HepG2 (cell line): Measurements from ENCODE around the gene HMCN1.

Experiments used
- KAT8 ChIP-seq: IDR thresholded peaks from 2 replicates; pipeline ENCODE4 v1.6.1; 2016; ENCODE audit warnings: missing genetic modification reagents, missing compliant biosample characterization
- RBM22 ChIP-seq: fragments of 200-400 bp; formaldehyde crosslinking; optimal IDR thresholded peaks from 2 replicates; pipeline ENCODE3; 2017; ENCODE audit warnings: mild to moderate bottlenecking, low read length, moderate library complexity
- SMARCC2 ChIP-seq: fragments of 450-650 bp; IDR thresholded peaks from 2 replicates; pipeline ENCODE4 v1.6.1; 2017; ENCODE audit warnings: antibody characterized with exemption, mild to moderate bottlenecking
- ZFP82 ChIP-seq: sonication (generic); formaldehyde crosslinking; IDR thresholded peaks from 2 replicates; pipeline ENCODE4 v1.5.1; 2020; ENCODE audit warnings: mild to moderate bottlenecking, missing genetic modification reagents, borderline replicate concordance
- ZNF274 ChIP-seq: sonication (generic); formaldehyde crosslinking; IDR thresholded peaks from 2 replicates; pipeline ENCODE4 v1.5.1; 2020; ENCODE audit warnings: mild to moderate bottlenecking, missing genetic modification reagents
- TF ChIP-seq, protein P1 (sequence below): sonication (generic); formaldehyde crosslinking; IDR thresholded peaks from 2 replicates; pipeline ENCODE4 v1.4.0; 2020; ENCODE audit warnings: missing genetic modification reagents, borderline replicate concordance

DNA sequence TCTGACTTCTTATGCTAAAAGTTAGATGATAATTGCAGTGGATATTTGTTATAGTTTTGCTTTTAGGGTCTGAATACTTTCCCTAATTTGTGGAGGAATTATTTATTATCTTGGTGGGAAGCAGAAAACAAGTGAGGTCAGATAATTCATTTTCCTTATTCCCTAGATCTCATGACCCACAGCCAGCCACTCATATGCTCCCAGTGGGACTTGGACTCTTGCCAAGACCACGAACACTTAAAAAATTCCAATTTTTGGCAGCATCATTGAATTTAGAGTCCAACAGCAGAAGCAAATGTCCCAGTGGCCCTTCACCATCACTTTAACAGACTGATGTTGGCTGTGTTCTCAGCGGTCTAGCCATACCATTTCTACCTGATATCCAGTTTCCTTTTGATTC is 204.2 kb downstream of the HMCN1 start:
- TF ChIP-seq KAT8 (CRISPR knock-in tag) (no peak), ZNF274 (CRISPR knock-in tag) (no peak), RBM22 (no peak), SMARCC2 (no peak), ZFP82 (no peak)
- TF ChIP-seq, protein P1, sequence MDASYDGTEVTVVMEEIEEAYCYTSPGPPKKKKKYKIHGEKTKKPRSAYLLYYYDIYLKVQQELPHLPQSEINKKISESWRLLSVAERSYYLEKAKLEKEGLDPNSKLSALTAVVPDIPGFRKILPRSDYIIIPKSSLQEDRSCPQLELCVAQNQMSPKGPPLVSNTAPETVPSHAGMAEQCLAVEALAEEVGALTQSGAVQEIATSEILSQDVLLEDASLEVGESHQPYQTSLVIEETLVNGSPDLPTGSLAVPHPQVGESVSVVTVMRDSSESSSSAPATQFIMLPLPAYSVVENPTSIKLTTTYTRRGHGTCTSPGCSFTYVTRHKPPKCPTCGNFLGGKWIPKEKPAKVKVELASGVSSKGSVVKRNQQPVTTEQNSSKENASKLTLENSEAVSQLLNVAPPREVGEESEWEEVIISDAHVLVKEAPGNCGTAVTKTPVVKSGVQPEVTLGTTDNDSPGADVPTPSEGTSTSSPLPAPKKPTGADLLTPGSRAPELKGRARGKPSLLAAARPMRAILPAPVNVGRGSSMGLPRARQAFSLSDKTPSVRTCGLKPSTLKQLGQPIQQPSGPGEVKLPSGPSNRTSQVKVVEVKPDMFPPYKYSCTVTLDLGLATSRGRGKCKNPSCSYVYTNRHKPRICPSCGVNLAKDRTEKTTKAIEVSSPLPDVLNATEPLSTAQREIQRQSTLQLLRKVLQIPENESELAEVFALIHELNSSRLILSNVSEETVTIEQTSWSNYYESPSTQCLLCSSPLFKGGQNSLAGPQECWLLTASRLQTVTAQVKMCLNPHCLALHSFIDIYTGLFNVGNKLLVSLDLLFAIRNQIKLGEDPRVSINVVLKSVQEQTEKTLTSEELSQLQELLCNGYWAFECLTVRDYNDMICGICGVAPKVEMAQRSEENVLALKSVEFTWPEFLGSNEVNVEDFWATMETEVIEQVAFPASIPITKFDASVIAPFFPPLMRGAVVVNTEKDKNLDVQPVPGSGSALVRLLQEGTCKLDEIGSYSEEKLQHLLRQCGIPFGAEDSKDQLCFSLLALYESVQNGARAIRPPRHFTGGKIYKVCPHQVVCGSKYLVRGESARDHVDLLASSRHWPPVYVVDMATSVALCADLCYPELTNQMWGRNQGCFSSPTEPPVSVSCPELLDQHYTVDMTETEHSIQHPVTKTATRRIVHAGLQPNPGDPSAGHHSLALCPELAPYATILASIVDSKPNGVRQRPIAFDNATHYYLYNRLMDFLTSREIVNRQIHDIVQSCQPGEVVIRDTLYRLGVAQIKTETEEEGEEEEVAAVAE (CRISPR knock-in tag), result no peak
